HG03045 (cell line): ENCODE measurements around the gene PKP4.

Source experiments
- ATAC-seq: cut with Tn5 transposase; IDR thresholded peaks from one replicate; pipeline ENCODE4 v1.9.1; 2021; ENCODE audit warnings: mild to moderate bottlenecking, moderate library complexity; ENCODE audit not compliant: unreplicated experiment

Gene PKP4

DNA sequence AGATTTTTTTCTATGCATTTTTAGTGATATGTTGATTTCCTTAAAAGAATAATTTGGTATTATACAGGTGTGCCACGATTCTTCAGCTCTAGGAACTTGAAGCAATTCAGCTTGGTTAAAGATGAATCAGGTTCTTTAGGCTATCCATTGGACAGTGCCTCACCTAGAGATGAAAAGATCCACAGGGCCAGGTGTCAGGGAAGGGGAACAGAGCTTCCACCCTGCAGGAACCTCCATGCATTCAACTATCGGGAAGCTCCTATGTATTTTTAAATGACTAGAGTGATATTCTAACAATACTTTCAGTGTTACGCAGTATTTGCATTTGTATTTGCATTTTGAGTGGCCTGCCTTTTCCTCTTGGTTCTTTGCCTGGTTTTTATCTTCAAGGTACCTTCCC, 40.2 kb downstream of the PKP4 start:
- ATAC-seq: no peak

DNA sequence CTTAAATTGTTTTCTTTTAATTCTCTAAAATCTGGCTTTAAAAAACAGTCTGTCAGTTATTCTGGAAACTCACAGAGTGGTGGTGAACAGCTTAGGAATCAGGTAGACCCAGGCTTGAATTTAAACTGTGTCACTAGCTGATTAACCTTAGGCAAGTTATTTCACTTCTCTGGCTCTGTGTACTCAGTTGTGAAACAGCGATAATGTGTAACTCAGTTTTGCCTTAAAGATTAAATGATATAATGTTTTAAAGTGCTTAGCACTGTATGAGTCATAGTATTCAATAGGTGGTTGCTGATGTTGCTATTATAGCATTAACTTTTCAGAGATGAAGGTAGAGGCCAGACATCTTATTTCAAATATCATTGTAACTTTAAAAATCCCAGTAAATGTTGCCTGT, 40.7 kb downstream of the PKP4 start:
- no peak for ATAC-seq

GRCh38 chr2:158498043-158498748, 41.4 kb downstream of the PKP4 start:
- no peak for ATAC-seq

DNA sequence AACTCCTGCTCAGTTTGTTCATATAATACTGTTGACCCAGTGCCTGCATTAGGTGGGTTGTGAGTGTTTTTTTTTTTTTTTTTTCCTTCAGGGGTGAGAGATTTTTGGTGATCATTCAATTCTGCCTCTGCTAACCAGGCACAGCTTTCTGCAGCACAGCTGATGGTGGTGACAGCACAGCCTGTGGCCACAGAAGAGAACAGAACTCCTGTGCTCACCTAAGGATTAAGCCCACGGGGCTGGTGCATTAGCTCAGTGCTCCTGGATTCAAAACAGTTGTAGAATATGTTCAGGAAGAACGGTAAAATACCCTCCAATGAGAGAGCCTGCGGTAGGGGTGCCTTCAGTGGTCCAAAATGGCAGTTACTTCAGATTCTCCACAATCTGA, 42.0 kb downstream of the PKP4 start:
- ATAC-seq: no peak

DNA sequence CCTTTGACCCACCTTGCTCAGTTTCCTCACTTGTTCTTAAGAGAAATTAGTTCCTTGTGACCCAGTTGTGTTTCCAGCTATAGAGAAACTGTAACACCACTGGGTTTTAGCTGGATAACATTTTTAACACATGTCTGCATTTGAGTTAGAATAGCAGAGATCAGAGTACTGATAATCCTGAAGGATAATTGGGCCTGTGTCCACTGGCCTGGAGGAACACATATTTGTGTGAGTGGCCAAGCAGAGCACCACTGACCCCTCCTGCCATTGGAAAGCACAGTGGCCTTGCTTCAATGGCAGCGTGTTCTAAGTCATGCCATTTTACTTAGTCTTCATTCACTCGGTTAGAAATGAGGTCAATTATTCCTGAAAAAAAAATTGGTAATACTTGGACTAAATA, 42.6 kb downstream of the PKP4 start:
- ATAC-seq: no peak

- ATAC-seq: no peak
Observed at GRCh38 chr2:158500333-158500732, 43.6 kb downstream of the PKP4 start.

- no peak for ATAC-seq
Observed at GRCh38 chr2:158501301-158501700, 44.5 kb downstream of the PKP4 start.

- no peak for ATAC-seq
Observed at GRCh38 chr2:158502974-158503373, 46.2 kb downstream of the PKP4 start.

GRCh38 chr2:158504088-158504487, 47.3 kb downstream of the PKP4 start:
- no peak for ATAC-seq

GRCh38 chr2:158505448-158505934, 48.7 kb downstream of the PKP4 start:
- no peak for ATAC-seq

- peak; percentile 58 for ATAC-seq
Observed at GRCh38 chr2:158507141-158507540, 50.4 kb downstream of the PKP4 start.

GRCh38 chr2:158507679-158508078, 50.9 kb downstream of the PKP4 start:
- no peak for ATAC-seq

DNA sequence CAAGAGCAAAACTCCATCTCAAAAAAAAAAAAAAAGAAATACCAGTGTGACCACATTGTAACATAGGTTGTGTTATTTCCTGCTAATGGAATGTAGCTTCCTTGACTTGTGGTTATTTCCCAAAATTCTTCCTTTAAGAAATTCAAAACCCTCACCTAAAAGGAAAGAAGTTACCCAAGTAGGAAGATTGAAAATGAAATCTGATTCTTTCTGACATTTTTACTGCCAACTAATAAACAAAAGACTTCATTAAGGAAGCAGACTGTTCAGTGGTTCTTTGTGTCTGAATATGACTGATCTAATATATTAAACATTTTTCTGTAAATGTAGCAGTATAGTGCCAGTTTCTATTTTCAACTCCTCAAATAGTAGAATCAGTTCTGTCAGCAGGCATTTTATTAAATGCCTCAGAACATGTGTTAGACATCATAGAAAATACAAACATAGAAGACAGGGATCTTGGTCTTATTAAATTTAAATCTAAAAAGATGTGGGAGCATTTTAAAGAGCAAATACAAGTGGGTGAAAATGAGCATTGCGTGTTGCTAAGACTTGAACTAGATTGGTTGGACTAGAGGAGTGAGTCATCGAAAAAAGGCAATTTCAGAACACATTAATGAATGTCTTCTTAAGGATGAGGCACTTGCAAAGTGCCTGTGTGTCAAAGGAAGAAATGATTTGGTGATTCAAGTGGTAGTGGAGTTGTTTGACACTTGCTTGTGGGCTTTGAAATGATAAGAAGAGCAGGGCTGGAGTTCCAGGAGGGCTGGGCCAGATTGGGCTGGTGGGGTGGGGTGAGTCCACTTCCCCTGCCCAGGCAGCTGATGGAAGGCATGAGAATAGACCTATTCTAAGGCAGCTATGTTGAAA, 53.4 kb downstream of the PKP4 start:
- ATAC-seq: no peak

DNA sequence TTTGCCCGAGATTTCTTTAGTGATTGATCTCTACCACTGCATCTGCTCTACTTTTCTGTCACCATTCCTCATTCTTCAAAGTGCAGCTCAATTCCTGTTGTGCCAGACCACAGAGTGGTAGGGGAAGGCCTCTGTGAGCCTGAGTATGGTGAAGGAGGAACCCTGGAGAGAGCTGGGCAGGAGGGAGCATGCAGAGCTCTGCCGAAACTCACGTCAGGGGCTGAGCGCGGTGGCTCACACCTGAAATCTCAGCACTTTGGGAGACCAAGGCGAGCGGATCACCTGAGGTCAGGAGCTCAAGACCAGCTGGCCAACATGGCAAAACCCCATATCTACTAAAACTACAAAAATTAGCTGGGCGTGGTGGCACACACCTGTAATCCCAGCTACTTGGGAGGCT, 54.1 kb downstream of the PKP4 start:
- no peak for ATAC-seq

GRCh38 chr2:158511706-158512105, 55.0 kb downstream of the PKP4 start:
- ATAC-seq: no peak

DNA sequence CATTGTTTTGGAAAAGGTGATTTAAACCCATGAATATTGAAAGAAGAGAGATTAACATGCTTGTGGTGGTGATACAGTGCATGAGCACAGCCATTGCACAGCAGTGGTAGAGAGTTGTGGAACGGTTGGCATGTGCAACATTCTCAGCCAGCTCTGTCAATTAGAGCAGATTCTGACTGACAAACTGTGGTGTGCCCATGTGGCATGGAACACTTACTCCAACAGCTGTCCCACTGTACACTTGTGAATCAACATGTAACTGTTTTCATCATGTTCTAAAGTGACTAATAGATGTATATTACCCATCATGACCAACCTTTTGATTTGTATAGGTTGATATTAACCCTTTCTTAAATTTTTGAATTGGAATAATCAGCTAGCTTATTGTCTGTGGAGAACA, 55.6 kb downstream of the PKP4 start:
- no peak for ATAC-seq

- no peak for ATAC-seq
Observed at GRCh38 chr2:158513841-158514240, 57.1 kb downstream of the PKP4 start.

DNA sequence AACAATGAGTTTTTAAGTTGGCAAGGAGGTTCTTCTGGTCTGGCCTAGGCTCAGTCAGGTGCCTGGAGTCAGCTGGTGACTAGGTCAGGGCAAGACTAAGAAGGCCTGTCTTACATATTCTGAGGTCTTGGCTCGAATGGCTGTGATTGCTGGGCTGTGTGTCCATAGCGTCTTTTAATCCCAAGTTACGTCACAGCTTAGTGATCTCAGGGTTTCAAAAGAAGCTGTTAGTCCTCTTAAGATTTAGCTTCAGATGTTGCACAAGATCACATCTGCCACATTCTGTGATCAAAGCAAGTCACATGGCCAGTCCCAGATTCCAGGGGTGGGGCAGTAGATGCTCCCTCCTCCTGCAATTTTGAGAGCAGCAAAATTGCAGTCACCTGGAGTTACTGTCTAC, 61.3 kb downstream of the PKP4 start:
- no peak for ATAC-seq

DNA sequence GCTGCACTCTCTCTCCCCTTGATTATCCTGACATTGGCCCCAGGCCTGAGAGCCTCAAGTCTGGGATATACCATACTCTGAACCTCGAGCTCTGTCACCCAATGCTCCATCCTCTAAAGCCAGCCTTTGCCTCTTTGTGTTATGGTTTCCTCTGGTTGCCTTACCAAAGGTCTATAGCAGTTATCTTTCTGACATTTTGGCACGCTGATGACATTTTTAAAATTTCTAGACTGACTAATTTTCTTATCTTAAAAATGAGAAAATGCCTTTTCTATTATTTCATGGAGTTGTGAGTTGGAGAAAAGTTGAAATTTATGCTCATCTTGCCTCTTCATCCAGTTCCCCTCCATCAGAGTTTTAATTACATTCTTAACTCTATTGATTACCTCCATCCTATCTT, 62.7 kb downstream of the PKP4 start:
- ATAC-seq: no peak

- no peak for ATAC-seq
Observed at GRCh38 chr2:158529379-158530259, 72.9 kb downstream of the PKP4 start.

DNA sequence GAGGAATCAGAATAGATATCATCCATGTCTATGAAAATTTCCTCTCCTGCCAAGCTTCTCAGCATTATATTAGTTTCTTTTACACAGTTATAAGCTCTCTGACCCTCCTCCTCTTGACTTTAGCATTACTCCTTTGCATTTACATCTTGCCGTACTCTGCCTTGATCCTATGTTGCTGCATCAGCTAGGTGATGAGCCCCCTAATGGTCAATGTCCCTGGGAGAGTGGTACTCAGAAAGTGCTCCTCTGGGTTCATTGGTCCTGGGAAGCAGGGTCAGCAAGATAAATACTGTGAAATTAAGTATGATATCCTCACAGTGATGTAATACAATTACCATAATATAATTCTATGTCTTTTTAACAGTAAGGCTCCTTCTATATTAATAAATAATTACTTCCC, 74.1 kb downstream of the PKP4 start:
- ATAC-seq: no peak
